ENCODE data around the gene MIOX. TPM values are rescaled to one million over a fixed set of nuclear protein-coding genes. Genes with fewer than 3 reads are reported as not detected.
A peak's percentile ranks its signal among the peaks of the same experiment; 100 is the strongest.

MIOX gene
- total and polyA plus RNA-seq, 2 donors: 0.61 to 1.7 TPM

GRCh38 chr22:50506611-50507420 is 20.2 kb downstream of the MIOX start:
- no peaks in the 10 kb centered on the region for H3K27me3 ChIP-seq (ENCODE audit: control insufficient read depth in 2 of 2, insufficient read depth in 1 of 2, low read length in 1 of 2)
- no peaks in the 10 kb centered on the region for H3K9me3 ChIP-seq (ENCODE audit: control insufficient read depth in 2 of 2, insufficient read depth in 1 of 2, low read length in 1 of 2)
- peaks cover 17 to 26% of the 10 kb centered on the region in 2 donors for H3K4me1 ChIP-seq (ENCODE audit: control insufficient read depth in 2 of 2, insufficient read depth in 2 of 2, low read length in 2 of 2)
- no peak for DNase-seq (ENCODE audit: low read depth in 6 of 9, low spot score in 9 of 9)
- H3K4me3 ChIP-seq (ENCODE audit: low read length in 2 of 2): peak overlapping the region; percentile 92 to 96
- peak overlapping the region; percentile 81 to 92 for H3K27ac ChIP-seq (ENCODE audit: low read depth in 1 of 2, low read length in 1 of 2)
- peaks cover 21 to 44% of the 10 kb centered on the region in 2 donors for H3K36me3 ChIP-seq (ENCODE audit: control insufficient read depth in 2 of 2, insufficient read depth in 2 of 2, low read length in 1 of 2)
- 59% methylated on average over 21 of the region's 21 CpGs for WGBS

GRCh38 chr22:50507421-50507990 is 20.8 kb downstream of the MIOX start, which contains the start of gene LMF2:
TSS of gene LMF2 (minus strand) at chr22:50507702. CDS start at chr22:50507675, 27 bp downstream.
- no peak for DNase-seq (ENCODE audit: low read depth in 6 of 9, low spot score in 9 of 9)

GRCh38 chr22:50507991-50508884 is 21.6 kb downstream of the MIOX start, which contains the start of gene NCAPH2:
TSS of gene NCAPH2 (plus strand) at chr22:50508224. CDS start at chr22:50508338, 114 bp downstream.
- peaks cover 17 to 26% of the 10 kb centered on the region in 2 donors for H3K4me1 ChIP-seq (ENCODE audit: control insufficient read depth in 2 of 2, insufficient read depth in 2 of 2, low read length in 2 of 2)

More at GRCh38 chr22:50507421-50507990, 20.8 kb downstream of the MIOX start, which contains the start of gene LMF2:
- Histone ChIP-seq H3K27me3 (ENCODE audit: control insufficient read depth in 2 of 2, insufficient read depth in 1 of 2, low read length in 1 of 2) (no peaks in the 10 kb centered on the region), H3K9me3 (ENCODE audit: control insufficient read depth in 2 of 2, insufficient read depth in 1 of 2, low read length in 1 of 2) (no peaks in the 10 kb centered on the region), H3K4me1 (ENCODE audit: control insufficient read depth in 2 of 2, insufficient read depth in 2 of 2, low read length in 2 of 2) (peaks cover 17 to 26% of the 10 kb centered on the region in 2 donors), H3K36me3 (ENCODE audit: control insufficient read depth in 2 of 2, insufficient read depth in 2 of 2, low read length in 1 of 2) (peaks cover 27 to 38% of the 10 kb centered on the region in 2 donors), H3K4me3 (ENCODE audit: low read length in 2 of 2) (peak within 1 kb of the TSS; percentile 92 to 96), H3K27ac (ENCODE audit: low read depth in 1 of 2, low read length in 1 of 2) (peak within 1 kb of the TSS; percentile 88 to 98)
- under 1% methylated on average over 57 of the region's 62 CpGs for WGBS

GRCh38 chr22:50508897-50509296 is 22.2 kb downstream of the MIOX start:
- H3K27me3 ChIP-seq (ENCODE audit: control insufficient read depth in 2 of 2, insufficient read depth in 1 of 2, low read length in 1 of 2): no peaks in the 10 kb centered on the region
- H3K36me3 ChIP-seq (ENCODE audit: control insufficient read depth in 2 of 2, insufficient read depth in 2 of 2, low read length in 1 of 2): peaks cover 19 to 24% of the 10 kb centered on the region in 2 donors
- H3K27ac ChIP-seq (ENCODE audit: low read depth in 1 of 2, low read length in 1 of 2): peak overlapping the region; percentile 40 to 88
- 39% methylated on average over 3 of the region's 3 CpGs for WGBS
- no peak for DNase-seq (ENCODE audit: low read depth in 6 of 9, low spot score in 9 of 9)
- H3K4me1 ChIP-seq (ENCODE audit: control insufficient read depth in 2 of 2, insufficient read depth in 2 of 2, low read length in 2 of 2): peaks cover 17 to 26% of the 10 kb centered on the region in 2 donors
- H3K4me3 ChIP-seq (ENCODE audit: low read length in 2 of 2): peak overlapping the region; percentile 72 to 96
- no peaks in the 10 kb centered on the region for H3K9me3 ChIP-seq (ENCODE audit: control insufficient read depth in 2 of 2, insufficient read depth in 1 of 2, low read length in 1 of 2)

More at GRCh38 chr22:50507991-50508884, 21.6 kb downstream of the MIOX start, which contains the start of gene NCAPH2:
- Histone ChIP-seq H3K36me3 (ENCODE audit: control insufficient read depth in 2 of 2, insufficient read depth in 2 of 2, low read length in 1 of 2) (peaks cover 22 to 30% of the 10 kb centered on the region in 2 donors), H3K27ac (ENCODE audit: low read depth in 1 of 2, low read length in 1 of 2) (peak within 1 kb of the TSS; percentile 88 to 98), H3K27me3 (ENCODE audit: control insufficient read depth in 2 of 2, insufficient read depth in 1 of 2, low read length in 1 of 2) (no peaks in the 10 kb centered on the region), H3K4me3 (ENCODE audit: low read length in 2 of 2) (peak within 1 kb of the TSS; percentile 92 to 96), H3K9me3 (ENCODE audit: control insufficient read depth in 2 of 2, insufficient read depth in 1 of 2, low read length in 1 of 2) (no peaks in the 10 kb centered on the region)
- WGBS: under 1% methylated on average over 76 of the region's 76 CpGs
- peak; percentile 96 to 100 (median 98) for DNase-seq (ENCODE audit: low read depth in 6 of 9, low spot score in 9 of 9)

GRCh38 chr22:50513175-50513574 is 26.5 kb downstream of the MIOX start:
- no peaks in the 10 kb centered on the region for H3K27me3 ChIP-seq (ENCODE audit: control insufficient read depth in 2 of 2, insufficient read depth in 1 of 2, low read length in 1 of 2)
- DNase-seq (ENCODE audit: low read depth in 6 of 9, low spot score in 9 of 9): no peak
- WGBS: 98% methylated on average over 15 of the region's 15 CpGs
- H3K4me1 ChIP-seq (ENCODE audit: control insufficient read depth in 2 of 2, insufficient read depth in 2 of 2, low read length in 2 of 2): peaks cover 7 to 13% of the 10 kb centered on the region in 2 donors
- no peak overlapping the region for H3K4me3 ChIP-seq (ENCODE audit: low read length in 2 of 2)
- H3K36me3 ChIP-seq (ENCODE audit: control insufficient read depth in 2 of 2, insufficient read depth in 2 of 2, low read length in 1 of 2): peaks cover 31 to 37% of the 10 kb centered on the region in 2 donors
- no peak overlapping the region for H3K27ac ChIP-seq (ENCODE audit: low read depth in 1 of 2, low read length in 1 of 2)
- H3K9me3 ChIP-seq (ENCODE audit: control insufficient read depth in 2 of 2, insufficient read depth in 1 of 2, low read length in 1 of 2): no peaks in the 10 kb centered on the region

- no peaks in the 10 kb centered on the region for H3K4me1 ChIP-seq (ENCODE audit: control insufficient read depth in 2 of 2, insufficient read depth in 2 of 2, low read length in 2 of 2)
- H3K27me3 ChIP-seq (ENCODE audit: control insufficient read depth in 2 of 2, insufficient read depth in 1 of 2, low read length in 1 of 2): no peaks in the 10 kb centered on the region
- no peak overlapping the region for H3K4me3 ChIP-seq (ENCODE audit: low read length in 2 of 2)
- WGBS: 98% methylated on average over 8 of the region's 8 CpGs
- H3K9me3 ChIP-seq (ENCODE audit: control insufficient read depth in 2 of 2, insufficient read depth in 1 of 2, low read length in 1 of 2): no peaks in the 10 kb centered on the region
- DNase-seq (ENCODE audit: low read depth in 6 of 9, low spot score in 9 of 9): no peak
- no peak overlapping the region for H3K27ac ChIP-seq (ENCODE audit: low read depth in 1 of 2, low read length in 1 of 2)
- peaks cover 54 to 57% of the 10 kb centered on the region in 2 donors for H3K36me3 ChIP-seq (ENCODE audit: control insufficient read depth in 2 of 2, insufficient read depth in 2 of 2, low read length in 1 of 2)
Observed at GRCh38 chr22:50516068-50516467, 29.4 kb downstream of the MIOX start.

GRCh38 chr22:50516891-50517290 is 30.2 kb downstream of the MIOX start:
- Histone ChIP-seq H3K36me3 (ENCODE audit: control insufficient read depth in 2 of 2, insufficient read depth in 2 of 2, low read length in 1 of 2) (peaks cover 59 to 65% of the 10 kb centered on the region in 2 donors), H3K9me3 (ENCODE audit: control insufficient read depth in 2 of 2, insufficient read depth in 1 of 2, low read length in 1 of 2) (no peaks in the 10 kb centered on the region), H3K4me1 (ENCODE audit: control insufficient read depth in 2 of 2, insufficient read depth in 2 of 2, low read length in 2 of 2) (no peaks in the 10 kb centered on the region), H3K27ac (ENCODE audit: low read depth in 1 of 2, low read length in 1 of 2) (no peak overlapping the region), H3K4me3 (ENCODE audit: low read length in 2 of 2) (no peak overlapping the region), H3K27me3 (ENCODE audit: control insufficient read depth in 2 of 2, insufficient read depth in 1 of 2, low read length in 1 of 2) (no peaks in the 10 kb centered on the region)
- no peak for DNase-seq (ENCODE audit: low read depth in 6 of 9, low spot score in 9 of 9)
- WGBS: 91% methylated on average over 16 of the region's 16 CpGs

- Histone ChIP-seq H3K4me1 (ENCODE audit: control insufficient read depth in 2 of 2, insufficient read depth in 2 of 2, low read length in 2 of 2) (no peaks in the 10 kb centered on the region), H3K27ac (ENCODE audit: low read depth in 1 of 2, low read length in 1 of 2) (no peak overlapping the region), H3K9me3 (ENCODE audit: control insufficient read depth in 2 of 2, insufficient read depth in 1 of 2, low read length in 1 of 2) (no peaks in the 10 kb centered on the region), H3K4me3 (ENCODE audit: low read length in 2 of 2) (no peak overlapping the region), H3K36me3 (ENCODE audit: control insufficient read depth in 2 of 2, insufficient read depth in 2 of 2, low read length in 1 of 2) (peaks cover 61 to 73% of the 10 kb centered on the region in 2 donors), H3K27me3 (ENCODE audit: control insufficient read depth in 2 of 2, insufficient read depth in 1 of 2, low read length in 1 of 2) (no peaks in the 10 kb centered on the region)
- no peak for DNase-seq (ENCODE audit: low read depth in 6 of 9, low spot score in 9 of 9)
- WGBS: 98% methylated on average over 20 of the region's 20 CpGs
Observed at GRCh38 chr22:50517495-50518260, 31.0 kb downstream of the MIOX start.

Data from thymus (tissue), 11 donors.